Endothelial cell of umbilical vein (primary cell): ENCODE results near the gene NFIC. TPM values are rescaled to one million over a fixed set of nuclear protein-coding genes. Genes with fewer than 3 reads are reported as not detected.

Experiments
- BruUV-seq: library from RNA; stranded (reverse); fragments of 400-500 nt; replicated peaks from 2 replicates; lab custom pipeline; 2021; lab: Mats Ljungman, UMichigan
- CTCF ChIA-PET: fragments of 300-600, 350-600 bp; sonication (Branson Sonifier 250); formaldehyde crosslinking; loops from one replicate; lab custom pipeline; 2021; ENCODE audit warnings: antibody characterized with exemption, inconsistent platforms; lab: Charles Lee
- POLR2A ChIA-PET: fragments of 300-600, 350-600 bp; sonication (Branson Sonifier 250); formaldehyde crosslinking; loops from one replicate; lab custom pipeline; 2021; ENCODE audit warnings: antibody characterized with exemption, inconsistent platforms; lab: Charles Lee
- DNase-seq: peaks from one replicate; pipeline ENCODE4 v3.0.0-alpha.2; 2011; ENCODE audit warnings: low read depth, low spot score
- FAIRE-seq: peaks from 2 replicates; lab custom pipeline; 2011; peaks lifted over from hg19 to GRCh38; lab: Jason Lieb, UNC
- H2AFZ ChIP-seq: 2 replicates; pipeline ENCODE4 v1.6.0; 2012; ENCODE audit warnings: low read depth, low read length, control low read depth, inconsistent platforms
- H3K27ac ChIP-seq: 2 replicates; pipeline ENCODE4 v1.5.1; 2011; ENCODE audit warnings: low read depth, mild to moderate bottlenecking, control low read depth, low read length, moderate library complexity; ENCODE audit not compliant: insufficient read depth
- H3K27me3 ChIP-seq, 2 experiments: 2 replicates each; pipeline versions ENCODE4 v1.6.0 to v1.6.1; 2011; ENCODE audit warnings: low read length in 2 of 2, mixed read lengths in 1 of 2; ENCODE audit not compliant: control insufficient read depth in 2 of 2, insufficient read depth in 2 of 2
- H3K36me3 ChIP-seq, 2 experiments: 2 replicates in 1 of 2; 3 replicates in 1 of 2; pipeline ENCODE4 v1.5.1; 2011; ENCODE audit warnings: low read length in 2 of 2, mild to moderate bottlenecking in 1 of 2, moderate library complexity in 1 of 2; ENCODE audit not compliant: control insufficient read depth in 2 of 2, insufficient read depth in 2 of 2; ENCODE audit errors: extremely low read depth in 1 of 2
- H3K4me1 ChIP-seq: 3 replicates; pipeline ENCODE4 v1.5.1; 2011; ENCODE audit warnings: mild to moderate bottlenecking, low read length; ENCODE audit not compliant: control insufficient read depth, insufficient read depth; ENCODE audit errors: extremely low read depth
- H3K4me2 ChIP-seq: 2 replicates; pipeline ENCODE4 v1.6.1; 2011; ENCODE audit warnings: low read length, control low read depth, mixed read lengths; ENCODE audit not compliant: insufficient read depth
- H3K4me3 ChIP-seq, 3 experiments: fragments of 200-600 bp in 1 of 3; sonication (generic), shearing (Covaris generic) in 1 of 3; replicated peaks in 1 of 3; 2 replicates each; pipeline ENCODE4 v1.5.1; 2011 to 2016; ENCODE audit warnings: control low read depth in 3 of 3, low read length in 3 of 3, mild to moderate bottlenecking in 2 of 3, inconsistent platforms in 1 of 3, low read depth in 1 of 3, moderate library complexity in 1 of 3; ENCODE audit not compliant: insufficient read depth in 1 of 3
- H3K79me2 ChIP-seq: 2 replicates; pipeline ENCODE4 v1.6.0; 2012; ENCODE audit warnings: low read length, inconsistent platforms; ENCODE audit not compliant: control insufficient read depth, insufficient read depth
- H3K9ac ChIP-seq: replicated peaks from 2 replicates; pipeline ENCODE3; 2011; ENCODE audit warnings: low read length, control low read depth; ENCODE audit not compliant: insufficient read depth; ENCODE audit errors: extremely low read depth
- H3K9me1 ChIP-seq: replicated peaks from 3 replicates; pipeline ENCODE4 v1.6.0; 2011; ENCODE audit warnings: mild to moderate bottlenecking, low read length; ENCODE audit not compliant: control insufficient read depth, insufficient read depth; ENCODE audit errors: extremely low read depth
- H3K9me3 ChIP-seq: replicated peaks from 2 replicates; pipeline ENCODE4 v1.5.1; 2012; ENCODE audit warnings: low read length, inconsistent platforms; ENCODE audit not compliant: control insufficient read depth, insufficient read depth
- H4K20me1 ChIP-seq: replicated peaks from 2 replicates; pipeline ENCODE3; 2011; ENCODE audit warnings: mild to moderate bottlenecking, low read length; ENCODE audit not compliant: control insufficient read depth, insufficient read depth; ENCODE audit errors: extremely low read depth
- EZH2 ChIP-seq: IDR thresholded peaks from 2 replicates; pipeline ENCODE4 v1.6.1; 2012; ENCODE audit warnings: borderline replicate concordance, low read depth, mild to moderate bottlenecking, moderate library complexity, low read length, inconsistent platforms; ENCODE audit not compliant: severe bottlenecking
- FOS ChIP-seq: IDR thresholded peaks from 2 replicates; pipeline ENCODE4 v1.6.1; 2011; ENCODE audit warnings: mild to moderate bottlenecking, low read length, moderate library complexity, borderline replicate concordance; ENCODE audit not compliant: insufficient read depth
- GATA2 ChIP-seq: IDR thresholded peaks from 2 replicates; pipeline ENCODE4 v1.7.0; 2011; ENCODE audit warnings: low read depth, mild to moderate bottlenecking, moderate library complexity, mixed read lengths, low read length; ENCODE audit not compliant: insufficient read length, insufficient read depth
- JUN ChIP-seq: IDR thresholded peaks from 2 replicates; pipeline ENCODE4 v1.6.1; 2011; ENCODE audit warnings: borderline replicate concordance, low read depth; ENCODE audit not compliant: insufficient read length, insufficient read depth
- MAX ChIP-seq: IDR thresholded peaks from 2 replicates; pipeline ENCODE4 v1.6.1; 2011; ENCODE audit not compliant: insufficient read depth, insufficient read length
- MYC ChIP-seq: IDR thresholded peaks from one replicate; pipeline ENCODE4 v1.6.1; 2011; ENCODE audit warnings: mild to moderate bottlenecking, low read depth, low read length
- POLR2A ChIP-seq: IDR thresholded peaks from 2 replicates; pipeline ENCODE4 v1.6.1; 2012; ENCODE audit warnings: low read depth, mild to moderate bottlenecking, control low read depth, low read length
- POLR2AphosphoS5 ChIP-seq: IDR thresholded peaks from 2 replicates; pipeline ENCODE4 v1.6.1; 2012; ENCODE audit warnings: low read depth, mild to moderate bottlenecking, control low read depth, low read length, moderate library complexity; ENCODE audit not compliant: insufficient read depth
- dilution Hi-C: fragments of 300-500 bp; cut with MboI; formaldehyde crosslinking; loops from one replicate; pipeline ENCODE4 v1.15.0; 2019; ENCODE audit warnings: low sequenced_read_pairs; ENCODE audit not compliant: extremely low pct_ligation_motif_present
- intact Hi-C: fragments of 100-400 bp; cut with micrococcal nuclease; formaldehyde crosslinking; loops from one replicate; pipeline ENCODE4 v1.10.0; 2022
- polyA plus RNA-seq, 4 experiments: library from polyadenylated mRNA; depleted of rRNA in 3 of 4; stranded (reverse) in 3 of 4; unstranded in 1 of 4; fragments of >200 nt; gene quantifications; 2 replicates each; pipeline versions ENCODE4 v1.2.1 to v1.2.3, GENCODE V29; 2011 to 2012; ENCODE audit warnings: missing spikeins in 1 of 4
- total RNA-seq: library from RNA; stranded (reverse); gene quantifications from 2 replicates; pipeline ENCODE4 v1.2.3, GENCODE V29; 2021

The NFIC gene
- total and polyA plus RNA-seq, 2 donors (not counting 3 experiments of a cell fraction or from before 2014, with no cell fraction given) = 11.4 to 133 TPM

GRCh38 chr19:3368848-3369336, 2.5 kb downstream of the NFIC start:
- Histone ChIP-seq H4K20me1 (no peaks in the 10 kb centered on the region), H2AFZ (no peak overlapping the region), H3K9me1 (no peaks in the 10 kb centered on the region), H3K79me2 (peaks cover 79% of the 10 kb centered on the region), H3K9me3 (no peaks in the 10 kb centered on the region), H3K4me2 (peak overlapping the region; percentile 64), H3K27ac (peak overlapping the region; percentile 2), H3K36me3 (no peaks in the 10 kb centered on the region), H3K4me1 (peaks cover 26% of the 10 kb centered on the region), H3K4me3 (peak overlapping the region in 2 of 3 experiments; percentile 2 to 28), H3K9ac (peak overlapping the region; percentile 23), H3K27me3 (no peaks in the 10 kb centered on the region)
- DNase-seq (no peak), FAIRE-seq (peak; percentile 77)
- POLR2A ChIA-PET = no interaction called here
- dilution Hi-C loops (no loop called here), intact Hi-C loops (no loop called here)
- BruUV-seq = no TSS peak
- no peak for TF ChIP-seq POLR2A
- TF ChIP-seq EZH2 = no peak
- TF ChIP-seq JUN = no peak
- no peak for TF ChIP-seq MAX
- no peak for TF ChIP-seq GATA2
- no peak for TF ChIP-seq MYC
- no peak for TF ChIP-seq POLR2AphosphoS5
- TF ChIP-seq FOS = no peak
- CTCF ChIA-PET = interaction anchor here (2.3 kb wide), 1 partner anchor 60 kb away, joined by 10 read pairs; no protein-coding TSS in a partner anchor
